ENCODE data around the gene IMMP2L. TPM values are rescaled to one million over a fixed set of nuclear protein-coding genes. Genes with fewer than 3 reads are reported as not detected.

Gene IMMP2L
- total RNA-seq, 4 donors from 2014 or later = 12.0 to 22.2 (median 17.5) TPM

GRCh38 chr7:110779339-110779738, 783.0 kb downstream of the IMMP2L start:
- Histone ChIP-seq H3K4me3 (no peak overlapping the region), H3K36me3 (no peaks in the 10 kb centered on the region), H3K27ac (replicated peaks in 1 of 4) (no peak overlapping the region), H3K4me1 (no peaks in the 10 kb centered on the region), H3K27me3 (no peaks in the 10 kb centered on the region), H3K9me3 (no peaks in the 10 kb centered on the region)
- 93% methylated on average over 3 of the region's 3 CpGs for WGBS
- intact Hi-C loops (cut with DNase I) = no loop called here
- TF ChIP-seq EP300 (IDR thresholded peaks at IDR 0.05) (no peak), POLR2AphosphoS5 (IDR thresholded peaks at IDR 0.05) (no peak), CTCF (IDR thresholded peaks at IDR 0.05) (no peak), POLR2A (IDR thresholded peaks at IDR 0.05; ENCODE audit: low read depth) (no peak)
- no peak for DNase-seq (ENCODE audit: extremely low spot score)

GRCh38 chr7:110775046-110775445, 787.2 kb downstream of the IMMP2L start:
- TF ChIP-seq POLR2A (IDR thresholded peaks at IDR 0.05; ENCODE audit: low read depth) (no peak), POLR2AphosphoS5 (IDR thresholded peaks at IDR 0.05) (no peak), CTCF (IDR thresholded peaks at IDR 0.05) (no peak), EP300 (IDR thresholded peaks at IDR 0.05) (no peak)
- Histone ChIP-seq H3K27ac (replicated peaks in 1 of 4) (no peak overlapping the region), H3K9me3 (no peaks in the 10 kb centered on the region), H3K27me3 (no peaks in the 10 kb centered on the region), H3K4me1 (no peaks in the 10 kb centered on the region), H3K36me3 (no peaks in the 10 kb centered on the region), H3K4me3 (no peak overlapping the region)
- intact Hi-C loops (cut with DNase I) = no loop called here
- WGBS = 88% methylated on average over 2 of the region's 2 CpGs
- no peak for DNase-seq (ENCODE audit: extremely low spot score)

GRCh38 chr7:110774071-110774470, 788.2 kb downstream of the IMMP2L start:
- intact Hi-C loops (cut with DNase I) = no loop called here
- no peak for TF ChIP-seq CTCF (IDR thresholded peaks at IDR 0.05)
- TF ChIP-seq EP300 (IDR thresholded peaks at IDR 0.05) = no peak
- no peak for TF ChIP-seq POLR2AphosphoS5 (IDR thresholded peaks at IDR 0.05)
- no peak for TF ChIP-seq POLR2A (IDR thresholded peaks at IDR 0.05; ENCODE audit: low read depth)
- H3K36me3 ChIP-seq = no peaks in the 10 kb centered on the region
- H3K9me3 ChIP-seq = no peaks in the 10 kb centered on the region
- H3K4me3 ChIP-seq = no peak overlapping the region
- H3K27me3 ChIP-seq = no peaks in the 10 kb centered on the region
- no peak for DNase-seq (ENCODE audit: extremely low spot score)
- 96% methylated on average over 1 of the region's 1 CpG for WGBS
- no peaks in the 10 kb centered on the region for H3K4me1 ChIP-seq
- no peak overlapping the region for H3K27ac ChIP-seq (replicated peaks in 1 of 4)

GRCh38 chr7:110772615-110773014, 789.7 kb downstream of the IMMP2L start:
- no peak for TF ChIP-seq EP300 (IDR thresholded peaks at IDR 0.05)
- TF ChIP-seq POLR2A (IDR thresholded peaks at IDR 0.05; ENCODE audit: low read depth) = no peak
- TF ChIP-seq POLR2AphosphoS5 (IDR thresholded peaks at IDR 0.05) = no peak
- TF ChIP-seq CTCF (IDR thresholded peaks at IDR 0.05) = no peak
- no peaks in the 10 kb centered on the region for H3K4me1 ChIP-seq
- 98% methylated on average over 3 of the region's 3 CpGs for WGBS
- no peaks in the 10 kb centered on the region for H3K27me3 ChIP-seq
- no peaks in the 10 kb centered on the region for H3K36me3 ChIP-seq
- no peak for DNase-seq (ENCODE audit: extremely low spot score)
- H3K9me3 ChIP-seq = no peaks in the 10 kb centered on the region
- H3K4me3 ChIP-seq = no peak overlapping the region
- intact Hi-C loops (cut with DNase I) = no loop called here
- no peak overlapping the region for H3K27ac ChIP-seq (replicated peaks in 1 of 4)

- H3K4me3 ChIP-seq = no peak overlapping the region
- DNase-seq (ENCODE audit: extremely low spot score) = no peak
- no peaks in the 10 kb centered on the region for H3K9me3 ChIP-seq
- no peaks in the 10 kb centered on the region for H3K27me3 ChIP-seq
- intact Hi-C loops (cut with DNase I) = no loop called here
- TF ChIP-seq POLR2A (IDR thresholded peaks at IDR 0.05; ENCODE audit: low read depth) (no peak), CTCF (IDR thresholded peaks at IDR 0.05) (no peak), POLR2AphosphoS5 (IDR thresholded peaks at IDR 0.05) (no peak), EP300 (IDR thresholded peaks at IDR 0.05) (no peak)
- H3K27ac ChIP-seq (replicated peaks in 1 of 4) = no peak overlapping the region
- 98% methylated on average over 3 of the region's 3 CpGs for WGBS
- no peaks in the 10 kb centered on the region for H3K4me1 ChIP-seq
- no peaks in the 10 kb centered on the region for H3K36me3 ChIP-seq
Measured at GRCh38 chr7:110771717-110772116, 790.6 kb downstream of the IMMP2L start.

Measured in esophagus muscularis mucosa (tissue), 4 donors.